OCI-LY1 (cell line): ENCODE data around the gene GNPTG.

Experiments used
- H2AFZ ChIP-seq: fragments of 200-600 bp; sonication (generic), shearing (Covaris generic); 2 replicates; pipeline ENCODE4 v1.6.0; 2014; ENCODE audit warnings: antibody characterized with exemption, mild to moderate bottlenecking, low read length
- H3F3A ChIP-seq: fragments of 200-600 bp; sonication (generic), shearing (Covaris generic); 2 replicates; pipeline ENCODE4 v1.6.0; 2014; ENCODE audit warnings: mild to moderate bottlenecking, antibody characterized with exemption, low read length, moderate library complexity; ENCODE audit not compliant: insufficient read depth
- H3K27ac ChIP-seq: fragments of 200-600 bp; sonication (generic); 2 replicates; pipeline ENCODE4 v1.5.1; 2014; ENCODE audit warnings: low read length, mixed run types, mild to moderate bottlenecking, low read depth; ENCODE audit not compliant: poor library complexity, severe bottlenecking
- H3K27me3 ChIP-seq: fragments of 200-600 bp; sonication (generic); 2 replicates; pipeline ENCODE4 v1.6.0; 2014; ENCODE audit warnings: antibody characterized with exemption, mild to moderate bottlenecking, low read length, moderate library complexity; ENCODE audit not compliant: insufficient read depth
- H3K36me3 ChIP-seq: fragments of 200-600 bp; sonication (generic); 2 replicates; pipeline ENCODE4 v1.6.1; 2014; ENCODE audit warnings: mild to moderate bottlenecking, antibody characterized with exemption, low read length, moderate library complexity, mixed read lengths; ENCODE audit not compliant: insufficient read depth
- H3K4me1 ChIP-seq: fragments of 200-600 bp; sonication (generic); 2 replicates; pipeline ENCODE4 v1.5.1; 2014; ENCODE audit warnings: mild to moderate bottlenecking, low read length, moderate library complexity; ENCODE audit not compliant: insufficient read depth, severe bottlenecking
- H3K4me2 ChIP-seq: fragments of 200-600 bp; sonication (generic), shearing (Covaris generic); 2 replicates; pipeline ENCODE4 v1.6.1; 2014; ENCODE audit warnings: low read length
- H3K4me3 ChIP-seq: fragments of 200-600 bp; sonication (generic); 2 replicates; pipeline ENCODE4 v1.5.1; 2014; ENCODE audit warnings: low read length, low read depth, mild to moderate bottlenecking, mixed read lengths; ENCODE audit not compliant: poor library complexity, severe bottlenecking
- H3K79me2 ChIP-seq: fragments of 200-600 bp; shearing (Covaris generic); 2 replicates; pipeline ENCODE4 v1.6.1; 2016; ENCODE audit warnings: mixed run types, low read length, mixed read lengths; ENCODE audit not compliant: insufficient read depth
- H3K9ac ChIP-seq: fragments of 200-600 bp; sonication (generic), shearing (Covaris generic); 2 replicates; pipeline ENCODE4 v1.6.1; 2014; ENCODE audit warnings: mild to moderate bottlenecking, low read length, mixed read lengths
- H3K9me2 ChIP-seq: fragments of 200-600 bp; sonication (generic), shearing (Covaris generic); 2 replicates; pipeline ENCODE4 v1.6.1; 2014; ENCODE audit warnings: low read depth, mild to moderate bottlenecking, low read length, mixed read lengths
- H3K9me3 ChIP-seq: fragments of 200-600 bp; shearing (Covaris generic); 2 replicates; pipeline ENCODE4 v1.6.1; 2014; ENCODE audit warnings: low read length, mixed read lengths
- H4K20me1 ChIP-seq: fragments of 200-600 bp; sonication (generic), shearing (Covaris generic); 2 replicates; pipeline ENCODE4 v1.6.0; 2016; ENCODE audit warnings: mild to moderate bottlenecking, low read length; ENCODE audit not compliant: insufficient read depth
- EZH2 ChIP-seq: fragments of 200-600 bp; sonication (generic), shearing (Covaris generic); IDR thresholded peaks from 2 replicates; pipeline ENCODE4 v1.8.0; 2017; ENCODE audit warnings: borderline replicate concordance, mixed run types, mild to moderate bottlenecking, antibody characterized with exemption, low read length, moderate library complexity, mixed read lengths
- TF ChIP-seq, protein P1 (sequence below): fragments of 200-600 bp; sonication (generic), shearing (Covaris generic); IDR thresholded peaks from 2 replicates; pipeline ENCODE4 v1.5.1; 2017; ENCODE audit warnings: mild to moderate bottlenecking, antibody characterized with exemption, low read length, moderate library complexity, mixed read lengths

GNPTG gene

DNA sequence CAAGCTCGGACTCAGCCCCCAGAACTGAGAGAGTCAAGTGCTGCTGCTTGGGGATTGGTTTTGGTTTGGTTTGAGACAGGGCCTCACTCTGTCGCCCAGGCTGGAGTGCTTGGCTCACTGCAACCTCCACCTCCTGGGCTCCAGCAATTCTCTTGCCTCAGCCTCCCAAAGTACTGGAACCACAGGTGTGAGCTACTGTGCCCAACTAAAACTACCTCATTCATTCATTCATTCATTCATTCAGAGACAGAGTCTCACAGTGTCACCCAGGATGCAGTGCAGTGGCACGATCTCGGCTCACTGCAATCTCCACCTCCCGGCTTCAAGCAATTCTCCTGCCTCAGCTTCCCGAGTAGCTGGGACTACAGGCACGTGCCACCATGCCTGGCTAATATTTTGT lies 38.0 kb downstream of the GNPTG start:
- H3K27ac ChIP-seq, result no peak overlapping the region

GRCh38 chr16:1390239-1390779 lies 38.6 kb downstream of the GNPTG start:
- no peaks in the 10 kb centered on the region for H3F3A ChIP-seq
- H3K4me3 ChIP-seq, result no peak overlapping the region
- H3K4me2 ChIP-seq, result no peak overlapping the region
- no peaks in the 10 kb centered on the region for H4K20me1 ChIP-seq
- H3K27ac ChIP-seq, result no peak overlapping the region
- TF ChIP-seq EZH2, result no peak
- TF ChIP-seq, protein P1, sequence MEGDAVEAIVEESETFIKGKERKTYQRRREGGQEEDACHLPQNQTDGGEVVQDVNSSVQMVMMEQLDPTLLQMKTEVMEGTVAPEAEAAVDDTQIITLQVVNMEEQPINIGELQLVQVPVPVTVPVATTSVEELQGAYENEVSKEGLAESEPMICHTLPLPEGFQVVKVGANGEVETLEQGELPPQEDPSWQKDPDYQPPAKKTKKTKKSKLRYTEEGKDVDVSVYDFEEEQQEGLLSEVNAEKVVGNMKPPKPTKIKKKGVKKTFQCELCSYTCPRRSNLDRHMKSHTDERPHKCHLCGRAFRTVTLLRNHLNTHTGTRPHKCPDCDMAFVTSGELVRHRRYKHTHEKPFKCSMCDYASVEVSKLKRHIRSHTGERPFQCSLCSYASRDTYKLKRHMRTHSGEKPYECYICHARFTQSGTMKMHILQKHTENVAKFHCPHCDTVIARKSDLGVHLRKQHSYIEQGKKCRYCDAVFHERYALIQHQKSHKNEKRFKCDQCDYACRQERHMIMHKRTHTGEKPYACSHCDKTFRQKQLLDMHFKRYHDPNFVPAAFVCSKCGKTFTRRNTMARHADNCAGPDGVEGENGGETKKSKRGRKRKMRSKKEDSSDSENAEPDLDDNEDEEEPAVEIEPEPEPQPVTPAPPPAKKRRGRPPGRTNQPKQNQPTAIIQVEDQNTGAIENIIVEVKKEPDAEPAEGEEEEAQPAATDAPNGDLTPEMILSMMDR, result no peak
- no peak overlapping the region for H3K9ac ChIP-seq
- no peaks in the 10 kb centered on the region for H3K27me3 ChIP-seq
- H3K36me3 ChIP-seq, result peaks cover 9% of the 10 kb centered on the region; the same call in 1 of the 2 replicates
- no peaks in the 10 kb centered on the region for H3K4me1 ChIP-seq
- no peaks in the 10 kb centered on the region for H3K9me2 ChIP-seq
- no peaks in the 10 kb centered on the region for H3K9me3 ChIP-seq
- H2AFZ ChIP-seq, result no peak overlapping the region
- no peaks in the 10 kb centered on the region for H3K79me2 ChIP-seq

More for the DNA sequence above, 38.0 kb downstream of the GNPTG start:
- TF ChIP-seq, protein P1, result no peak
- no peak for TF ChIP-seq EZH2
- Histone ChIP-seq H3K4me1 (no peaks in the 10 kb centered on the region), H3F3A (no peaks in the 10 kb centered on the region), H3K27me3 (no peaks in the 10 kb centered on the region), H3K79me2 (no peaks in the 10 kb centered on the region), H3K9me3 (no peaks in the 10 kb centered on the region), H3K4me3 (no peak overlapping the region), H3K4me2 (no peak overlapping the region), H3K36me3 (peaks cover 9% of the 10 kb centered on the region; the same call in 1 of the 2 replicates), H4K20me1 (no peaks in the 10 kb centered on the region), H3K9me2 (no peaks in the 10 kb centered on the region), H2AFZ (no peak overlapping the region), H3K9ac (no peak overlapping the region)

DNA sequence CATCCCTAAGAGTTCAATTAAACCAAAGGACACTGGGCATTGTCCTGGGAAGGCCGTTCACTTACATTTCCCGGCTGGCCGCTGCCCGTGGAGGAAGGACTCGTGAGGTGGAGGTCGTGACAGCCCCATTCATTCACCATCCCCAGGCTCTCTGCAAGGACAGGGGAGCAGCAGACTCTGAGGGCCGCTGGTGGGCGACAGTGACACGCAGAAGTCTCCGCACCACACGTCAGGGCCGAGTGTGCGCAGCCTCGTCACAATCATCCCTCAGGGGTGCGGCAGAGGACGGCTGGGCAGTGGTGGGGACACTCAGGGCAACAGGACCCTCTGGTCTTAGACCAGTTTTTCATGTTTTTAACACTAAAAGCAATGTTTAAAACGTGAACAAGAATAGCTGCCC lies 41.1 kb downstream of the GNPTG start:
- no peak overlapping the region for H3K4me3 ChIP-seq
- H3K27ac ChIP-seq, result no peak overlapping the region
- H3K9me2 ChIP-seq, result no peaks in the 10 kb centered on the region
- H3K27me3 ChIP-seq, result no peaks in the 10 kb centered on the region
- no peaks in the 10 kb centered on the region for H4K20me1 ChIP-seq
- no peaks in the 10 kb centered on the region for H3K9me3 ChIP-seq
- H2AFZ ChIP-seq, result no peak overlapping the region
- no peaks in the 10 kb centered on the region for H3F3A ChIP-seq
- no peaks in the 10 kb centered on the region for H3K4me1 ChIP-seq
- H3K4me2 ChIP-seq, result no peak overlapping the region
- H3K9ac ChIP-seq, result no peak overlapping the region
- TF ChIP-seq, protein P1, result no peak
- TF ChIP-seq EZH2, result no peak
- peaks cover 13% of the 10 kb centered on the region; the same call in 1 of the 2 replicates for H3K36me3 ChIP-seq
- no peaks in the 10 kb centered on the region for H3K79me2 ChIP-seq
